GM12878 (cell line): Measurements from ENCODE around the gene TLE3. TPM values are rescaled to one million over a fixed set of nuclear protein-coding genes. Genes with fewer than 3 reads are reported as not detected.

ENCODE experiments used
- ATAC-seq: fragments of 200-7000 bp; cut with Tn5 transposase; 3 replicates; pipeline ENCODE4 v1.9.1; 2020; ENCODE audit warnings: mild to moderate bottlenecking, moderate library complexity
- BruUV-seq: library from RNA; stranded (reverse); fragments of 400-500 nt; replicated peaks from 2 replicates; lab custom pipeline; 2021; lab: Mats Ljungman, UMichigan
- CTCF ChIA-PET: fragments of 300-600 bp; sonication (Branson Sonifier 250); formaldehyde crosslinking; extraction: SDS; loops from one replicate; lab custom pipeline; 2021; ENCODE audit warnings: inconsistent platforms; lab: Yijun Ruan, JAX
- POLR2A ChIA-PET: fragments of 350-600 bp; formaldehyde crosslinking; extraction: SDS; loops from one replicate; lab custom pipeline; 2021; ENCODE audit warnings: inconsistent platforms; lab: Charles Lee
- RAD21 ChIA-PET: fragments of 300-600 bp; sonication (Branson Sonifier 250); formaldehyde crosslinking; loops from one replicate; lab custom pipeline; 2023; ENCODE audit warnings: antibody characterized with exemption; ENCODE audit not compliant: unreplicated experiment; lab: Charles Lee
- SMC1A ChIA-PET: fragments of 300-600 bp; sonication (Branson Sonifier 250); formaldehyde crosslinking; loops from one replicate; lab custom pipeline; 2023; ENCODE audit not compliant: unreplicated experiment, uncharacterized antibody; lab: Charles Lee
- DNase-seq: peaks from one replicate; pipeline ENCODE4 v3.0.0-alpha.2; 2011; ENCODE audit warnings: low read depth, low spot score
- FAIRE-seq: peaks from 3 replicates; lab custom pipeline; 2011; peaks lifted over from hg19 to GRCh38; lab: Jason Lieb, UNC
- H2AFZ ChIP-seq: 2 replicates; pipeline ENCODE4 v1.6.0; 2011; ENCODE audit warnings: low read depth, low read length, control low read depth; ENCODE audit not compliant: control insufficient read depth
- H3K27ac ChIP-seq: 2 replicates; pipeline ENCODE4 v1.5.1; 2011; ENCODE audit warnings: control low read depth; ENCODE audit not compliant: control insufficient read depth, insufficient read depth
- H3K27me3 ChIP-seq, 2 experiments: replicated peaks in 1 of 2; 2 replicates each; pipeline versions ENCODE4 v1.6.0 to v1.6.1; 2011; ENCODE audit warnings: low read length in 1 of 2; ENCODE audit not compliant: control insufficient read depth in 2 of 2, insufficient read depth in 2 of 2
- H3K36me3 ChIP-seq, 2 experiments: 2 replicates each; pipeline ENCODE4 v1.5.1; 2011; ENCODE audit warnings: low read length in 1 of 2; ENCODE audit not compliant: control insufficient read depth in 2 of 2, insufficient read depth in 2 of 2
- H3K4me1 ChIP-seq: 2 replicates; pipeline ENCODE4 v1.6.1; 2011; ENCODE audit warnings: mild to moderate bottlenecking, low read length, moderate library complexity, mixed read lengths; ENCODE audit not compliant: control insufficient read depth, insufficient read depth
- H3K4me2 ChIP-seq: 2 replicates; pipeline ENCODE4 v1.6.0; 2011; ENCODE audit warnings: control low read depth; ENCODE audit not compliant: control insufficient read depth, insufficient read depth
- H3K4me3 ChIP-seq: fragments of 200-600 bp; sonication (generic); 2 replicates; pipeline ENCODE4 v1.5.1; 2016
- H3K79me2 ChIP-seq: 2 replicates; pipeline ENCODE4 v1.6.0; 2011; ENCODE audit warnings: low read length; ENCODE audit not compliant: control insufficient read depth, insufficient read depth
- H3K9ac ChIP-seq: 2 replicates; pipeline ENCODE4 v1.8.0; 2011; ENCODE audit warnings: low read length, control low read depth, mixed read lengths; ENCODE audit not compliant: control insufficient read depth, insufficient read depth
- H3K9me3 ChIP-seq: replicated peaks from 3 replicates; pipeline ENCODE4 v1.5.1; 2011; ENCODE audit warnings: mild to moderate bottlenecking, low read length; ENCODE audit not compliant: control insufficient read depth, insufficient read depth
- H4K20me1 ChIP-seq: 2 replicates; pipeline ENCODE4 v1.6.0; 2011; ENCODE audit not compliant: control insufficient read depth, insufficient read depth
- EGR1 ChIP-seq, 2 experiments: IDR thresholded peaks; 1 replicate in 1 of 2; 2 replicates in 1 of 2; pipeline ENCODE4 v1.6.1; 2011 to 2012; ENCODE audit warnings: low read depth in 2 of 2, low read length in 2 of 2, borderline replicate concordance in 1 of 2, mild to moderate bottlenecking in 1 of 2, moderate library complexity in 1 of 2
- FOXM1 ChIP-seq: IDR thresholded peaks from 2 replicates; pipeline ENCODE4 v1.6.1; 2012; ENCODE audit warnings: low read depth, mild to moderate bottlenecking, inconsistent platforms, low read length, moderate library complexity
- GATAD2B ChIP-seq: fragments of 450-650 bp; conservative IDR thresholded peaks from 2 replicates; pipeline ENCODE4 v1.6.1; 2017; ENCODE audit warnings: low read depth, mild to moderate bottlenecking, moderate library complexity
- IKZF2 ChIP-seq, 2 experiments: fragments of 450-650 bp; IDR thresholded peaks; 2 replicates each; pipeline ENCODE4 v1.6.1; 2017; ENCODE audit warnings: mild to moderate bottlenecking in 2 of 2, moderate library complexity in 2 of 2
- KAT2A ChIP-seq: conservative IDR thresholded peaks from 2 replicates; pipeline ENCODE4 v1.6.1; 2011; ENCODE audit warnings: low read depth, low read length; ENCODE audit not compliant: control insufficient read depth
- NFXL1 ChIP-seq: fragments of 450-650 bp; IDR thresholded peaks from 2 replicates; pipeline ENCODE4 v1.6.1; 2017; ENCODE audit warnings: antibody characterized with exemption, mild to moderate bottlenecking, borderline replicate concordance
- NRF1 ChIP-seq: conservative IDR thresholded peaks from 2 replicates; pipeline ENCODE4 v1.6.1; 2011; ENCODE audit warnings: mild to moderate bottlenecking, low read depth, low read length, improper control_type of control experiment
- RFX5 ChIP-seq: IDR thresholded peaks from 2 replicates; pipeline ENCODE4 v1.6.1; 2011; ENCODE audit warnings: low read depth, low read length, improper control_type of control experiment
- RUNX3 ChIP-seq: IDR thresholded peaks from 2 replicates; pipeline ENCODE4 v1.6.1; 2012; ENCODE audit warnings: low read length, inconsistent platforms
- TCF12 ChIP-seq: IDR thresholded peaks from 2 replicates; pipeline ENCODE4 v1.6.1; 2011; ENCODE audit warnings: low read depth, mild to moderate bottlenecking, low read length
- TCF7 ChIP-seq: IDR thresholded peaks from 2 replicates; pipeline ENCODE4 v1.6.1; 2014; ENCODE audit warnings: antibody characterized with exemption, borderline replicate concordance
- YY1 ChIP-seq: IDR thresholded peaks from 2 replicates; pipeline ENCODE4 v1.6.1; 2011; ENCODE audit warnings: low read depth, mild to moderate bottlenecking, low read length
- ZBTB40 ChIP-seq: fragments of 450-650 bp; IDR thresholded peaks from 2 replicates; pipeline ENCODE4 v1.6.1; 2016; ENCODE audit warnings: mild to moderate bottlenecking, moderate library complexity, borderline replicate concordance
- WGBS: methylation state at CpG from one replicate; pipeline ENCODE4 v1.1.6; 2016; ENCODE audit warnings: low lambda C conversion rate; ENCODE audit not compliant: insufficient replicate concordance, insufficient coverage; ENCODE audit errors: missing lambda C conversion rate; 5-methylcytosine and 5-hydroxymethylcytosine counted together
- in situ Hi-C: fragments of 300-500 bp; cut with MboI; formaldehyde crosslinking; loops from 9 replicates; pipeline ENCODE4 v1.14.3; 2018; ENCODE audit warnings: mixed read lengths
- intact Hi-C: fragments of 100-400 bp; cut with micrococcal nuclease; formaldehyde crosslinking; loops from one replicate; pipeline ENCODE4 v1.14.2; 2022; ENCODE audit not compliant: unreplicated experiment
- polyA plus RNA-seq, 11 experiments: library from polyadenylated mRNA; depleted of rRNA in 4 of 11; unstranded in 6 of 11; stranded (reverse) in 5 of 11; fragments of >200 nt; fragmentation: Nextera tagmentation in 4 of 11; fragmentation: Illumina TruSeq in 1 of 11; extraction: Ambion mirVana in 4 of 11; extraction: Trizol in 1 of 11; gene quantifications; 1 replicate in 1 of 11; 2 replicates in 10 of 11; pipeline versions ENCODE4 v1.2.1 to v1.2.3, GENCODE V29; 2011 to 2016; ENCODE audit warnings: inconsistent platforms in 2 of 11, missing spikeins in 2 of 11, low read depth in 1 of 11
- total RNA-seq, 4 experiments: library from RNA; depleted of rRNA in 3 of 4; stranded (reverse); fragments of >200 nt in 3 of 4; fragmentation: Illumina TruSeq in 1 of 4; extraction: Trizol in 1 of 4; gene quantifications; 2 replicates each; pipeline versions ENCODE4 v1.2.1 to v1.2.3, GENCODE V29; 2013 to 2021

The TLE3 gene
- total and polyA plus RNA-seq, 10 of the 15 experiments (the other 5 are each of a cell fraction or from before 2014, with no cell fraction given): 1.2 to 65.5 (median 9.7) TPM

DNA sequence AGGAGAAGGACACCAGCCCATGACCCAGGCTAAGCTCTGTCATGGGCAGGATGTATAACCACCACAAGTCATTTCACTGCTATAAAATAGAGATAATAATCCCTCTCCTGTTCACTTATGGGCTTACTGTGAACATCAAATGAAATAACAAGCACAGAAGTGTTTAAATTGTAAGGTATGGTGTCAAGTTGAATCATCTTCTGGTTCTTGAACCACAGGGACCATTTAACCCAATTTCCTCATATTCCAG, 44.3 kb upstream of the TLE3 start:
- intact Hi-C loops: loop anchor here (5.0 kb wide), 1 partner anchor 45 kb away; the partner anchor contains the start of gene TLE3
- ATAC-seq (peak; percentile 40), DNase-seq (no peak), FAIRE-seq (no peak)
- Histone ChIP-seq H3K79me2 (no peaks in the 10 kb centered on the region), H2AFZ (no peak overlapping the region), H3K27ac (no peak overlapping the region), H3K4me3 (no peak overlapping the region), H3K4me2 (no peak overlapping the region), H3K9ac (no peak overlapping the region), H3K4me1 (peaks cover 28% of the 10 kb centered on the region), H3K27me3 (no peaks in the 10 kb centered on the region), H3K9me3 (no peaks in the 10 kb centered on the region), H4K20me1 (no peaks in the 10 kb centered on the region), H3K36me3 (no peaks in the 10 kb centered on the region)
- ChIA-PET SMC1A (interaction anchor here (0.7 to 2.8 kb wide), 5 partner anchors 9 to 66 kb away, joined by 3 to 8 read pairs (median 3); no protein-coding TSS in a partner anchor), RAD21 (interaction anchor here (1.1 to 4.1 kb wide), 6 partner anchors 16 to 127 kb away, joined by 4 to 51 read pairs (median 8); no protein-coding TSS in a partner anchor), CTCF (no interaction called here), POLR2A (interaction anchor here (0.5 to 3.3 kb wide), 4 partner anchors 10 to 25 kb away, joined by 3 to 14 read pairs (median 4); no protein-coding TSS in a partner anchor)
- TF ChIP-seq NRF1: no peak
- TF ChIP-seq KAT2A: no peak
- TF ChIP-seq IKZF2 (IDR thresholded peaks at IDR 0.05): peak in 1 of 2 experiments; percentile 13; a peak in 1 of 4 replicates
- in situ Hi-C loops: no loop called here
- no TSS peak for BruUV-seq

GRCh38 chr15:70141376-70142071, 43.8 kb upstream of the TLE3 start:
- CTCF ChIA-PET: interaction anchor here (0.7 to 3.5 kb wide), 7 partner anchors 9 to 347 kb away, joined by 3 to 10 read pairs (median 4); no protein-coding TSS in a partner anchor
- peak overlapping the region; percentile 55 for H3K4me3 ChIP-seq
- SMC1A ChIA-PET: interaction anchor here (0.7 to 3.0 kb wide), 16 partner anchors 8 to 200 kb away, joined by 3 to 30 read pairs (median 4); partner anchors contain the start of gene TLE3
- peak overlapping the region; percentile 88 for H3K4me2 ChIP-seq
- WGBS: 87% methylated on average over 10 of the region's 10 CpGs
- BruUV-seq: no TSS peak
- no peaks in the 10 kb centered on the region for H3K79me2 ChIP-seq
- POLR2A ChIA-PET: interaction anchor here (0.5 to 3.3 kb wide), 11 partner anchors 11 to 106 kb away, joined by 3 to 14 read pairs (median 4); partner anchors contain the start of gene TLE3
- peak overlapping the region; percentile 62; the same call in 1 of the 2 replicates for H2AFZ ChIP-seq
- DNase-seq: no peak
- in situ Hi-C loops: no loop called here
- RAD21 ChIA-PET: interaction anchor here (1.1 to 4.1 kb wide), 12 partner anchors 15 to 474 kb away, joined by 4 to 51 read pairs (median 6); partner anchors contain the start of gene TLE3
- ATAC-seq: peak; percentile 45
- H3K9ac ChIP-seq: no peak overlapping the region
- H3K27me3 ChIP-seq: no peaks in the 10 kb centered on the region
- H4K20me1 ChIP-seq: no peaks in the 10 kb centered on the region
- H3K9me3 ChIP-seq: no peaks in the 10 kb centered on the region
- intact Hi-C loops: loop anchor here (5.0 kb wide), 1 partner anchor 44 kb away; the partner anchor contains the start of gene TLE3
- H3K4me1 ChIP-seq: peaks cover 28% of the 10 kb centered on the region
- H3K36me3 ChIP-seq: no peaks in the 10 kb centered on the region
- peak overlapping the region; percentile 78 for H3K27ac ChIP-seq
- FAIRE-seq: no peak
- TF ChIP-seq FOXM1: no peak
- no peak for TF ChIP-seq RFX5
- TF ChIP-seq NFXL1: no peak
- TF ChIP-seq YY1: no peak
- peak; percentile 84 for TF ChIP-seq RUNX3
- TF ChIP-seq TCF7: peak; percentile 52; the same call in 1 of the 2 replicates
- TF ChIP-seq TCF12: peak; percentile 55; the same call in 1 of the 2 replicates
- TF ChIP-seq ZBTB40: no peak
- 0 out of 3 replicates have a peak, but pooled peaks of 1 of the 2 experiments have one; percentile 23 for TF ChIP-seq EGR1 (IDR thresholded peaks at IDR 0.05; ENCODE audit: borderline replicate concordance in 1 of 2, low read depth in 2 of 2, low read length in 2 of 2)
- 0 out of 2 replicates have a peak, but pooled peaks have one; percentile 6 for TF ChIP-seq GATAD2B
